ENCODE data around the gene PPP1R13L.

Gene PPP1R13L

GRCh38 chr19:45417151-45417550 is 12.3 kb upstream of the PPP1R13L start:
- H3K27ac ChIP-seq (ENCODE audit: extremely low read depth, low read depth, low read length): no peak overlapping the region
- H3K4me1 ChIP-seq (ENCODE audit: control insufficient read depth, insufficient read depth, low read length): no peaks in the 10 kb centered on the region
- no peaks in the 10 kb centered on the region for H3K9me3 ChIP-seq (ENCODE audit: control insufficient read depth, insufficient read depth, low read depth, low read length)
- H3K4me3 ChIP-seq (ENCODE audit: low read depth, low read length): no peak overlapping the region
- ChIA-PET POLR2A (interaction anchor here (0.6 to 1.4 kb wide), 2 partner anchors 51 to 314 kb away, joined by 3 read pairs; partner anchors contain the start of genes FBXO46 and FOSB), CTCF (interaction anchor here (1.1 to 3.1 kb wide), 2 partner anchors 11 to 14 kb away, joined by 3 to 17 read pairs; no protein-coding TSS in a partner anchor)
- TF ChIP-seq ZBTB17 (tag by site-specific recombination; IDR thresholded peaks at IDR 0.05): 0 out of 2 replicates have a peak, but pooled peaks have one; percentile 18
- no peak for TF ChIP-seq ZNF133 (tag by site-specific recombination; IDR thresholded peaks at IDR 0.05)
- peaks cover 44 to 62% of the 10 kb centered on the region in 2 experiments for H3K36me3 ChIP-seq (ENCODE audit: control insufficient read depth in 2 of 2, insufficient read depth in 1 of 2, low read length in 2 of 2)

- H3K27ac ChIP-seq (ENCODE audit: extremely low read depth, low read depth, low read length): no peak overlapping the region
- ChIA-PET POLR2A (interaction anchor here (0.6 to 1.9 kb wide), 4 partner anchors 9 to 371 kb away, joined by 3 to 6 read pairs (median 6); partner anchors contain the start of gene ERCC1), CTCF (interaction anchor here (0.6 to 3.1 kb wide), 5 partner anchors 12 to 408 kb away, joined by 3 to 17 read pairs (median 4); no protein-coding TSS in a partner anchor)
- TF ChIP-seq YY2 (tag by site-specific recombination; IDR thresholded peaks at IDR 0.05): no peak
- no peak for TF ChIP-seq ZNF138 (tag by site-specific recombination; IDR thresholded peaks at IDR 0.05; ENCODE audit: borderline replicate concordance)
- TF ChIP-seq GLI2 (tag by site-specific recombination; IDR thresholded peaks at IDR 0.05; ENCODE audit: borderline replicate concordance, low read depth): no peak
- no peak for TF ChIP-seq ZNF518A (tag by site-specific recombination; conservative IDR thresholded peaks at IDR 0.05; ENCODE audit: low read depth)
- TF ChIP-seq ZFP3 (tag by site-specific recombination; IDR thresholded peaks at IDR 0.05; ENCODE audit: low read depth): no peak
- no peak for TF ChIP-seq BCL6B (tag by site-specific recombination; IDR thresholded peaks at IDR 0.05)
- no peak for TF ChIP-seq PRDM4 (tag by site-specific recombination; IDR thresholded peaks at IDR 0.05)
- TF ChIP-seq ZNF324 (tag by site-specific recombination; IDR thresholded peaks at IDR 0.05): no peak
- TF ChIP-seq ZBTB26 (tag by site-specific recombination; optimal IDR thresholded peaks at IDR 0.05): no peak
- TF ChIP-seq ZNF16 (tag by site-specific recombination; IDR thresholded peaks at IDR 0.05; ENCODE audit: low read depth): peak; percentile 86; the same call in 1 of the 2 replicates
- no peak for TF ChIP-seq ZNF416 (tag by site-specific recombination; IDR thresholded peaks at IDR 0.05)
- 0 out of 2 replicates have a peak, but pooled peaks have one; percentile 4 for TF ChIP-seq ZNF121 (tag by site-specific recombination; IDR thresholded peaks at IDR 0.05)
- no peak for TF ChIP-seq ZNF426 (tag by site-specific recombination; IDR thresholded peaks at IDR 0.05)
- TF ChIP-seq ZNF624 (tag by site-specific recombination; IDR thresholded peaks at IDR 0.05): no peak
- peaks cover 41 to 56% of the 10 kb centered on the region in 2 experiments for H3K36me3 ChIP-seq (ENCODE audit: control insufficient read depth in 2 of 2, insufficient read depth in 1 of 2, low read length in 2 of 2)
- no peaks in the 10 kb centered on the region for H3K4me1 ChIP-seq (ENCODE audit: control insufficient read depth, insufficient read depth, low read length)
- H3K4me3 ChIP-seq (ENCODE audit: low read depth, low read length): no peak overlapping the region
- H3K9me3 ChIP-seq (ENCODE audit: control insufficient read depth, insufficient read depth, low read depth, low read length): no peaks in the 10 kb centered on the region
Observed at GRCh38 chr19:45414468-45414867, 9.6 kb upstream of the PPP1R13L start.

Data from HEK293 (cell line).